ENCODE results near the gene FREY1.

FREY1 gene

DNA sequence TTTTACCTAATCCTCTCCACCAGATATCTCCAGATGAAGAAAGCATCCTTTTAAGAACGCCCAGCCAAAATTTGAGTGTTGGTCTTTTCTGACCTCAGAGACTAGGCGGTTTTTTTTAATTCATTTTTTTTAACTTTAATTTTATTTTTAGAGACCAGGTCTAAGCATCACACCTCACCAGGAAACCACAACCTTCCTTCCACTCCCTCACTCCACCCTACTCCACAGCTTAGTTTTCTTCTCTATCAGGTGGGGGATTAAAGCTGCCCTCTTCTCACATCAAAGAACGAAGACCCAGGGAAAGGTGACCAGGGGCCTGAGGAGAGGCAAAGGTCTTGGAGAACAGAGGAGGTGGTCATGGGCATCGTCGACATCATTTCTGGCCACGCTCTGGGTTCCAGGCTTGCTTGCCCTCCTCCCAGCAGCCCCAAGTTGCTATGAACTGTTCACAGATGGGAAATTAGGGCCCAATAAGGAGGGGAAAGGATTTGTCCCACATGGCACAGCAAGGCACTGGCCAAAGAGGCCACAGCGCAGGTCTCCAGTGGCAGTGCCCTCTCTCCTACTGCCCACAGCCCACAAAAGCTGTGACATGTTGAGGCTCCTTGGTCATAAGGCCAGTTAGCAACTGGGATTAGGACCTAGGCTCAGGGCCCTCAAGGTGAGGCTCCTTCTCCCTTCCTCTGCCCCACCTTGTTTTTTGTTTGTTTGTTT, 12.0 kb upstream of the FREY1 start (continued):
- TF ChIP-seq, protein P1, sequence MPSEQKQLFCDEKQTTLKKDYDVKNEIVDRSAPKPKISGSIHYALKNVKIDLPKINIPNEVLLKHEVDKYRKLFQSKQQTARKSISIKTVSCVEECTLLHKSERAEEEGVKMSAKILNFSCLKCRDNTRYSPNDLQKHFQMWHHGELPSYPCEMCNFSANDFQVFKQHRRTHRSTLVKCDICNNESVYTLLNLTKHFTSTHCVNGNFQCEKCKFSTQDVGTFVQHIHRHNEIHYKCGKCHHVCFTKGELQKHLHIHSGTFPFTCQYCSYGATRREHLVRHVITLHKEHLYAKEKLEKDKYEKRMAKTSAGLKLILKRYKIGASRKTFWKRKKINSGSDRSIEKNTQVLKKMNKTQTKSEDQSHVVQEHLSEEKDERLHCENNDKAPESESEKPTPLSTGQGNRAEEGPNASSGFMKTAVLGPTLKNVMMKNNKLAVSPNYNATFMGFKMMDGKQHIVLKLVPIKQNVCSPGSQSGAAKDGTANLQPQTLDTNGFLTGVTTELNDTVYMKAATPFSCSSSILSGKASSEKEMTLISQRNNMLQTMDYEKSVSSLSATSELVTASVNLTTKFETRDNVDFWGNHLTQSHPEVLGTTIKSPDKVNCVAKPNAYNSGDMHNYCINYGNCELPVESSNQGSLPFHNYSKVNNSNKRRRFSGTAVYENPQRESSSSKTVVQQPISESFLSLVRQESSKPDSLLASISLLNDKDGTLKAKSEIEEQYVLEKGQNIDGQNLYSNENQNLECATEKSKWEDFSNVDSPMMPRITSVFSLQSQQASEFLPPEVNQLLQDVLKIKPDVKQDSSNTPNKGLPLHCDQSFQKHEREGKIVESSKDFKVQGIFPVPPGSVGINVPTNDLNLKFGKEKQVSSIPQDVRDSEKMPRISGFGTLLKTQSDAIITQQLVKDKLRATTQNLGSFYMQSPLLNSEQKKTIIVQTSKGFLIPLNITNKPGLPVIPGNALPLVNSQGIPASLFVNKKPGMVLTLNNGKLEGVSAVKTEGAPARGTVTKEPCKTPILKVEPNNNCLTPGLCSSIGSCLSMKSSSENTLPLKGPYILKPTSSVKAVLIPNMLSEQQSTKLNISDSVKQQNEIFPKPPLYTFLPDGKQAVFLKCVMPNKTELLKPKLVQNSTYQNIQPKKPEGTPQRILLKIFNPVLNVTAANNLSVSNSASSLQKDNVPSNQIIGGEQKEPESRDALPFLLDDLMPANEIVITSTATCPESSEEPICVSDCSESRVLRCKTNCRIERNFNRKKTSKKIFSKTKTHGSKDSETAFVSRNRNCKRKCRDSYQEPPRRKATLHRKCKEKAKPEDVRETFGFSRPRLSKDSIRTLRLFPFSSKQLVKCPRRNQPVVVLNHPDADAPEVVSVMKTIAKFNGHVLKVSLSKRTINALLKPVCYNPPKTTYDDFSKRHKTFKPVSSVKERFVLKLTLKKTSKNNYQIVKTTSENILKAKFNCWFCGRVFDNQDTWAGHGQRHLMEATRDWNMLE (tag by site-specific recombination; conservative IDR thresholded peaks at IDR 0.05; ENCODE audit: low read depth): no peak
- TF ChIP-seq ZNF140 (tag by site-specific recombination; IDR thresholded peaks at IDR 0.05): no peak

DNA sequence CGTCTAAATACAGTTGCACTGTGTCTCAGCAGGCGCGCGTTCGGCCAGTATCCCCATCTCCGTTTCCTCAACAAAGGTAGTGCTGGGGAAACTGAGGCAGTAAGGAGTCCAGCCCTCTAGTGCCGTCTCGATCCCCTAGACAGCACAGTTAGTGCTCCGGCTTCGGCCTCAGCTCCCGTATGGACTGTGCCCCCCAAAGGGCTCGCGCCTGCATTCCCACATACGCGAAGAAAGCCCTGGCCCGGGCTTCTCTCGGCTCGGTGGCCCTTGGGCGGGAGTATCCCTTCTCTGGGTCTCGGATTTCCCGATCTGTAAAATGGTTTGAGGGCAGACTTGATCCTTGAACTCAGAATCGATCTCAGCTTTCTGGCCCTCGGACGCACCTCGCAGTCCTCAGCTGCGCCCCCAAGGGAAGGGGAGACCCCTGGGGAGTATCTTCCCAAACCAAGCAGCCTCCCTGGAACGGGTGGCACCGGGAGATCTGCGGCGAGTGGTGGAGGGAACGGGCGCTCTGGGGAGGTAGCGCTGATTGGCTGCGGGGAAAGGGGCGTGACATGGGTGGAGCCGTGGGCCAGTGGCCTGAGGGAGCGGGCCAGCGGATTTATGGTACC, 11.4 kb upstream of the FREY1 start:
- peak overlapping the region; percentile 96 for H3K4me3 ChIP-seq (ENCODE audit: low read depth, low read length)
- peaks cover 0 to 29% of the 10 kb centered on the region in 2 experiments; a peak in 1 of 3 replicates for H3K36me3 ChIP-seq (ENCODE audit: control insufficient read depth in 2 of 2, insufficient read depth in 1 of 2, low read length in 2 of 2)
- ChIA-PET CTCF (interaction anchor here (0.6 to 1.5 kb wide), 7 partner anchors 10 to 461 kb away, joined by 3 to 6 read pairs (median 3); no protein-coding TSS in a partner anchor), POLR2A (interaction anchor here (0.6 to 2.1 kb wide), 17 partner anchors 10 to 1272 kb away, joined by 3 to 10 read pairs (median 4); partner anchors contain the start of genes CRY2, FREY1 and PHF21A)
- H3K4me1 ChIP-seq (ENCODE audit: control insufficient read depth, insufficient read depth, low read length): no peaks in the 10 kb centered on the region; the same call in 1 of the 2 replicates
- peak overlapping the region; percentile 46; the same call in 1 of the 2 replicates for H3K27ac ChIP-seq (ENCODE audit: extremely low read depth, low read depth, low read length)
- no peaks in the 10 kb centered on the region for H3K9me3 ChIP-seq (ENCODE audit: control insufficient read depth, insufficient read depth, low read depth, low read length)
- no peak for TF ChIP-seq GLI4 (tag by site-specific recombination; IDR thresholded peaks at IDR 0.05)
- TF ChIP-seq ZNF114 (tag by site-specific recombination; IDR thresholded peaks at IDR 0.05): no peak
- no peak for TF ChIP-seq ZNF701 (tag by site-specific recombination; IDR thresholded peaks at IDR 0.05)
- TF ChIP-seq ZNF629 (tag by site-specific recombination; IDR thresholded peaks at IDR 0.05): no peak
- no peak for TF ChIP-seq ZNF239 (tag by site-specific recombination; IDR thresholded peaks at IDR 0.05)
- TF ChIP-seq ZNF660 (tag by site-specific recombination; IDR thresholded peaks at IDR 0.05): no peak
- TF ChIP-seq, protein P2, sequence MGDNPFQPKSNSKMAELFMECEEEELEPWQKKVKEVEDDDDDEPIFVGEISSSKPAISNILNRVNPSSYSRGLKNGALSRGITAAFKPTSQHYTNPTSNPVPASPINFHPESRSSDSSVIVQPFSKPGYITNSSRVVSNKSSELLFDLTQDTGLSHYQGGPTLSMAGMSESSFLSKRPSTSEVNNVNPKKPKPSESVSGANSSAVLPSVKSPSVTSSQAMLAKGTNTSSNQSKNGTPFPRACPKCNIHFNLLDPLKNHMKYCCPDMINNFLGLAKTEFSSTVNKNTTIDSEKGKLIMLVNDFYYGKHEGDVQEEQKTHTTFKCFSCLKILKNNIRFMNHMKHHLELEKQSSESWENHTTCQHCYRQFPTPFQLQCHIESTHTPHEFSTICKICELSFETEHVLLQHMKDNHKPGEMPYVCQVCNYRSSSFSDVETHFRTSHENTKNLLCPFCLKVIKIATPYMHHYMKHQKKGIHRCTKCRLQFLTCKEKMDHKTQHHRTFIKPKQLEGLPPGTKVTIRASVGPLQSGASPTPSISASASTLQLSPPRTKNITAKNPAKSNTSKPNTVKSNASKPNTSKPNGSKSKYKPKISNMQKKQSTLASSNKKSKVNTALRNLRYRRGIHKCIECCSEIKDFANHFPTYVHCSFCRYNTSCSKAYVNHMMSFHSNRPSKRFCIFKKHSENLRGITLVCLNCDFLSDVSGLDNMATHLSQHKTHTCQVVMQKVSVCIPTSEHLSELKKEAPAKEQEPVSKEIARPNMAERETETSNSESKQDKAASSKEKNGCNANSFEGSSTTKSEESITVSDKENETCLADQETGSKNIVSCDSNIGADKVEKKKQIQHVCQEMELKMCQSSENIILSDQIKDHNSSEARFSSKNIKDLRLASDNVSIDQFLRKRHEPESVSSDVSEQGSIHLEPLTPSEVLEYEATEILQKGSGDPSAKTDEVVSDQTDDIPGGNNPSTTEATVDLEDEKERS (tag by site-specific recombination; IDR thresholded peaks at IDR 0.05): no peak
- TF ChIP-seq ZNF423 (tag by site-specific recombination; IDR thresholded peaks at IDR 0.05): peak; percentile 84
- TF ChIP-seq, protein P3, sequence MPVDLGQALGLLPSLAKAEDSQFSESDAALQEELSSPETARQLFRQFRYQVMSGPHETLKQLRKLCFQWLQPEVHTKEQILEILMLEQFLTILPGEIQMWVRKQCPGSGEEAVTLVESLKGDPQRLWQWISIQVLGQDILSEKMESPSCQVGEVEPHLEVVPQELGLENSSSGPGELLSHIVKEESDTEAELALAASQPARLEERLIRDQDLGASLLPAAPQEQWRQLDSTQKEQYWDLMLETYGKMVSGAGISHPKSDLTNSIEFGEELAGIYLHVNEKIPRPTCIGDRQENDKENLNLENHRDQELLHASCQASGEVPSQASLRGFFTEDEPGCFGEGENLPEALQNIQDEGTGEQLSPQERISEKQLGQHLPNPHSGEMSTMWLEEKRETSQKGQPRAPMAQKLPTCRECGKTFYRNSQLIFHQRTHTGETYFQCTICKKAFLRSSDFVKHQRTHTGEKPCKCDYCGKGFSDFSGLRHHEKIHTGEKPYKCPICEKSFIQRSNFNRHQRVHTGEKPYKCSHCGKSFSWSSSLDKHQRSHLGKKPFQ (tag by site-specific recombination; IDR thresholded peaks at IDR 0.05): no peak
- no peak for TF ChIP-seq ZNF112 (tag by site-specific recombination; IDR thresholded peaks at IDR 0.05)
- no peak for TF ChIP-seq REPIN1 (tag by site-specific recombination; IDR thresholded peaks at IDR 0.05; ENCODE audit: low read depth)
- TF ChIP-seq GLI2 (tag by site-specific recombination; IDR thresholded peaks at IDR 0.05; ENCODE audit: borderline replicate concordance, low read depth): no peak
- no peak for TF ChIP-seq WT1 (tag by site-specific recombination; IDR thresholded peaks at IDR 0.05)
- no peak for TF ChIP-seq ZSCAN23 (tag by site-specific recombination; IDR thresholded peaks at IDR 0.05)
- TF ChIP-seq, protein P4, sequence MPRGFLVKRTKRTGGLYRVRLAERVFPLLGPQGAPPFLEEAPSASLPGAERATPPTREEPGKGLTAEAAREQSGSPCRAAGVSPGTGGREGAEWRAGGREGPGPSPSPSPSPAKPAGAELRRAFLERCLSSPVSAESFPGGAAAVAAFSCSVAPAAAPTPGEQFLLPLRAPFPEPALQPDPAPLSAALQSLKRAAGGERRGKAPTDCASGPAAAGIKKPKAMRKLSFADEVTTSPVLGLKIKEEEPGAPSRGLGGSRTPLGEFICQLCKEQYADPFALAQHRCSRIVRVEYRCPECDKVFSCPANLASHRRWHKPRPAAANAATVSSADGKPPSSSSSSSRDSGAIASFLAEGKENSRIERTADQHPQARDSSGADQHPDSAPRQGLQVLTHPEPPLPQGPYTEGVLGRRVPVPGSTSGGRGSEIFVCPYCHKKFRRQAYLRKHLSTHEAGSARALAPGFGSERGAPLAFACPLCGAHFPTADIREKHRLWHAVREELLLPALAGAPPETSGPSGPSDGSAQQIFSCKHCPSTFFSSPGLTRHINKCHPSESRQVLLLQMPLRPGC (tag by site-specific recombination; IDR thresholded peaks at IDR 0.05): no peak
- no peak for TF ChIP-seq ZNF133 (tag by site-specific recombination; IDR thresholded peaks at IDR 0.05)
- TF ChIP-seq, protein P1 (tag by site-specific recombination; conservative IDR thresholded peaks at IDR 0.05; ENCODE audit: low read depth): no peak

All from HEK293 (cell line).